Measurements from ENCODE around the gene VSIG4.

VSIG4 gene

DNA sequence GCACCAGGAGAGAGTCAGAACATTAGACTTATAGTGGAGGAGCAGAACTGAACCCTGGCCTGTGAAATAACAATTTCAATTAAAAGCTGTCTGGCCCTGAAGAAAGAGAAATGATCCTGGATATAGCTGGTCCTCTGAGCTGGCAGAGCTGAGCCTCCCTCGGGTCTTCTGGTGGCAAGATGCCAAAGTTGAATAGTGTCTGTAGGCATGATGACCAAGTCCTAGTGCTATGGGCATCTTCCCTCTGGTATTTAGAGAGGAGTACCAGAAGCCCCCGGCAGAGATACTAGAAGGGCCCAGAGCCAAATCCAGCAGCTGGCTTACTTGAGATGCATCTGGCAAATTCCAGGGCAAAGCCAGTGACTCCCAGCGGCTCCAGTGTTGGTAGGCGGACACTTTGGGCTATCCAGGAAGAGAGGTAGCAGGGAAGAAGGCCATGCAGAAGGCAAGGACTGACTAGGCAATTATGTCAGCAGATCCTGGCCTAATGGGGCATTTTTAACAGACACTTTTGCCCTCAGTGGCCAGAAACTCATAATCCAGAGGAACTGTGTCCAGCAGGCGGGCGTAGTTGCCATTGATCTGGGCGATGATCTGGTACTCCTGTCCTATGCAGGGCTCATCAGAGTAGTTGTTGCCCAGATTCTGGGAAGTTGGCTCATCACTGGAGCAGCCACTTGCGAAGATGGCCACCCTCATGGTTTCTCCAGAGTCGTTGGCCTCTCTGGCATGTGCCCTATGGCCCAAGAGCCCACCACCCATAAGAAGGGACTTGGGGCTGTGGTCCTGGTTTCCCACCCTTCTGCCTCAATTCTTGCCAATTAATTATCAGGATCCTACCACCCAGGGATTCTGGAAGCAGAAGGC is 17.9 kb downstream of the VSIG4 start:
- DNase-seq (ENCODE audit: low read depth in 1 of 2, low spot score in 1 of 2), result no peak
- in situ Hi-C loops (cut with HindIII; ENCODE audit: low pct_unique_long_range_greater_than_20kb, low sequenced_read_pairs), result no loop called here

DNA sequence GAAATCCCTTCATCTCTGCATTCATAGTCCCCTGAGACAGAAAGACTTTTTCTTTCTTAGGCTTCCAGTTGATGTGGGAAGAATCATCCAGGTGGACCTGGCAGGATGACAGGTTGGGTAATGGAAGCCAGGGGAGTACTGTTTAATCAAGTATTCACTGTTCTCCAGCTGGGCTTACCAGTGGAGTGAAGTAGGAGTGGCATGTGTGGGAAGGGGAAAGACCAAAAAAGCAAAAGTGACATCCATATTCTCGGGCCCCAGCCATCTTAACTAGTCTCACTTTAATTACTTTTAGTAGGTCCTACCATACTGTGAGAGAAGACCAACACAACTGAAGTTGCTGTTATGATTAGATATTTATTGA is 18.5 kb downstream of the VSIG4 start:
- no peak for TF ChIP-seq JUND (IDR thresholded peaks at IDR 0.05; ENCODE audit: low read depth)
- no peak for DNase-seq (ENCODE audit: low read depth in 1 of 2, low spot score in 1 of 2)
- in situ Hi-C loops (cut with HindIII; ENCODE audit: low pct_unique_long_range_greater_than_20kb, low sequenced_read_pairs), result no loop called here

More for the DNA sequence above, 17.9 kb downstream of the VSIG4 start:
- no peak for TF ChIP-seq JUND (IDR thresholded peaks at IDR 0.05; ENCODE audit: low read depth)

DNA sequence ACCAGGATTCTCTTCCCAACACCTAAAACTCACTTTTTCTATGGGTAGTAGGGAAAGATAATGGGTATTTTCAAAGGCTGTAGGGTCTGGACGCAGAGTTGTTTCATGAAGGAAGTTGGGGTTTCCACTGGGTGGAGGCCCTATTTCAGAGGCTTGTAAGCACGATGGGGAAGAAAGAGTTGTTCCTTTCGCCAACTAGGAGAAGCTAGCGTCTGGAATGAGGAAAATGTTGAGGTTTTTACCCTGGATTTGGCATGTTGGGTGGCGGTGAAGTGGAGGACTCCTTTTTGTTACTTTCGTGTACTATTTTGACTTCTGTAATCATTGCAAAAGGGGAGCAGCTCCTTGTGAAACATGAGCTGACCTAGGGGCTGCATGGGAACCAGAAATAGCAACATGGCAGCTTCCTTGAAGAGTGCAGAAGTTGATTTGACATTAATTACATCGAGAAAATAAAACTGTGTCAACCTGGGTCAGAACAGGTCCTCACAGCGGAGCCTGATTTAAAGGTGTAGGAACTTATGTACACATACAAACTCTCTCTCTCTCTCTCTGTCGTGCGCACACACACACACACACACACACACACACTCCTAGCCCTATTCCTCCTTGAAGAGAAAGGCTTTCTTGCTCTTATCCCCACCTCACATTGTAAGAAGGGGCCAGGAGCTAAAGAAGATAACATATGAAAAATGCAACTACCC is 19.1 kb downstream of the VSIG4 start:
- DNase-seq (ENCODE audit: low read depth in 1 of 2, low spot score in 1 of 2), result no peak
- TF ChIP-seq JUND (IDR thresholded peaks at IDR 0.05; ENCODE audit: low read depth), result no peak
- in situ Hi-C loops (cut with HindIII; ENCODE audit: low pct_unique_long_range_greater_than_20kb, low sequenced_read_pairs), result no loop called here

DNA sequence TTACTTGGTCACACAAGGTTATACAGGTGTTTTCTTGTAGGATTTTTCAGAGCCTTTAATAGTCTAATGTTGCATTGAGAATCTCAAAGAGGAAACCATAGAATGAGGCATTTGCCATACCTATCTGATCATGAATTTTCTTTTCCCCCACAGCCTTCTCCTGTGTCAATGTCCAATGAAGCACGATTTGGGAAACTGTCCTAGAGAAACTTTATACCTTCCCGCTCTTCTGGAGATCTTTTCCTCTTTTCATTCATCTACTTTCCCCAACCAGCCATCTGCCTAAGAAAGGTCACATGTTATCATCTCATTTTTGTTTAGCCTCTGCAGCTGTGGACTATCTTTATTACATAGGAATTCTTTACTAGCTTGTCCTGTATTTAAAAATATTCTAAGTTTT is 19.9 kb downstream of the VSIG4 start:
- no peak for TF ChIP-seq JUND (IDR thresholded peaks at IDR 0.05; ENCODE audit: low read depth)
- in situ Hi-C loops (cut with HindIII; ENCODE audit: low pct_unique_long_range_greater_than_20kb, low sequenced_read_pairs), result no loop called here

DNA sequence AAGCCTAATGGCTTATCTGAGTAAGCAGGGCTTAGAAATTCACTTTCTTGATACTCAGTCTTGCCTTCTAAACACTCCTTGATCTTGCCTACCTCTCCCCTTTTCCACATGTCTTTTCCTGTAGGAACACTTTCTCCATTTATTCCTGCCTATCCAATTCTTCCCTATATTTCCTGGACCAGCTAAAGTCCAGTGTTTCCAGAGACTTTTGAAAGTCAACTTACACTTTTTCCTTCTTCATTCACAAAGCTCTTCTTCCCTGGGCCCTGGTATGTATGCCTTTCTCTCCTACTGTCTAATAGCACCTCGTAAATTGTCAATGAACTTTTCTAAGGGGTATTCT is 20.6 kb downstream of the VSIG4 start:
- no peak for DNase-seq (ENCODE audit: low read depth in 1 of 2, low spot score in 1 of 2)
- in situ Hi-C loops (cut with HindIII; ENCODE audit: low pct_unique_long_range_greater_than_20kb, low sequenced_read_pairs), result no loop called here
- TF ChIP-seq JUND (IDR thresholded peaks at IDR 0.05; ENCODE audit: low read depth), result no peak

More for the DNA sequence above, 19.9 kb downstream of the VSIG4 start:
- DNase-seq (ENCODE audit: low read depth in 1 of 2, low spot score in 1 of 2), result no peak

DNA sequence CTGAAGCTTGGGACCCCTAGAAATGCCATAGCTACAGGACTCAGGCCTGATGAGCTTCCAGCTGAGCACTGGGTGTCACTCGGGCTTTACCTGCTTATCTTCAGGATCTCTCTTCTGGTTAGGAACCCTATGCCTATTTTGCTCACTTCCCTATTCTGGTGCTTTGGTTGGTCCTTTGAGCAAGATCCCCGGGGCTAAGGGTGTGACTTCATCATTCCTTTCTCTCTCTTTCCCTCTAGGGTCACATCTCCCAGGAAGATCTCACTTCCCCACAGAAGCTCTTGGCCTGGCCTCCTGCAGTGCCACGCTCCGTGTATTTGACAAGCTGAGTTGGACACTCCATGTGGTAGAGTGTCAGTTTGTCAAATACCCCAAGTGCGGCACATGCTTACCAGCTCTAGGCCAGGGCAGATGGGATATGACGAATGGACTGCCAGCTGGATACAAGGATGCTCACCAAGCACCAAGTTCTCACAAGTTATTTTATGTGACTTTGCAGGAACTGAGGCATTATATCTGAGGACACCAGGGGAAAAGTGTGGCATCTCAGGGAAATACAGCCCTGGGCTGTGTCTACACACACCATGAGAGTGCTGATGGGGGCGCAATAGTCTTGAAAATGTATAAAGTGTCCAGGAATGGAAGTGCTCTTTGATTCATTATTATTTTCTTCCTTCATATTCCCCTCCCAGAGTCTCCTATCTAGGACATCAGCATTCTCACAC is 21.1 kb downstream of the VSIG4 start:
- in situ Hi-C loops (cut with HindIII; ENCODE audit: low pct_unique_long_range_greater_than_20kb, low sequenced_read_pairs), result no loop called here
- TF ChIP-seq JUND (IDR thresholded peaks at IDR 0.05; ENCODE audit: low read depth), result no peak
- DNase-seq (ENCODE audit: low read depth in 1 of 2, low spot score in 1 of 2), result no peak

DNA sequence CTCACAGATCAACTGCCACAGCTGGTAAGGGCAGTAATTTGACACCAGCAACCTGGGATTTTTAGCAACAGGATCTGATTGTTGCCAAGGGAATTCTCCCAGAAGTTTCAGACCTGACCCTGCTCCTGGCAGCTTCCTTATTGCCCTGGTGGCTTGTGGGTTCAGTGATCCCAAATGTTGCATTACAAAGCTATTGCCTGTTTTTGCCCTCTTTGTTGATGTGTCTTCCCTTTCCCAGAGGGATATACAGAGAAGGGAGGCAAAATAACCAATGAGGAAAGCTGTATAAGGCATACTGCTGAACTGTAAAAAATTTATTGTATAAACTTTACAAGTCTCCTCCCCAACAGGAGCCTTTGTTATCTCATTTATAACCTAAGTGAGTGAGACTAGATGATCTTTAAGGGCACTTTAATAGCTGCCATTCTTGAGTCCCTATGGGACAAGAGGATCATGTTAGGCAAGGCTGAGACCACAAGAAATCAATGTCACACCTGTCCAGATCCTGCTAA is 22.2 kb downstream of the VSIG4 start:
- TF ChIP-seq JUND (IDR thresholded peaks at IDR 0.05; ENCODE audit: low read depth), result no peak
- in situ Hi-C loops (cut with HindIII; ENCODE audit: low pct_unique_long_range_greater_than_20kb, low sequenced_read_pairs), result no loop called here

DNA sequence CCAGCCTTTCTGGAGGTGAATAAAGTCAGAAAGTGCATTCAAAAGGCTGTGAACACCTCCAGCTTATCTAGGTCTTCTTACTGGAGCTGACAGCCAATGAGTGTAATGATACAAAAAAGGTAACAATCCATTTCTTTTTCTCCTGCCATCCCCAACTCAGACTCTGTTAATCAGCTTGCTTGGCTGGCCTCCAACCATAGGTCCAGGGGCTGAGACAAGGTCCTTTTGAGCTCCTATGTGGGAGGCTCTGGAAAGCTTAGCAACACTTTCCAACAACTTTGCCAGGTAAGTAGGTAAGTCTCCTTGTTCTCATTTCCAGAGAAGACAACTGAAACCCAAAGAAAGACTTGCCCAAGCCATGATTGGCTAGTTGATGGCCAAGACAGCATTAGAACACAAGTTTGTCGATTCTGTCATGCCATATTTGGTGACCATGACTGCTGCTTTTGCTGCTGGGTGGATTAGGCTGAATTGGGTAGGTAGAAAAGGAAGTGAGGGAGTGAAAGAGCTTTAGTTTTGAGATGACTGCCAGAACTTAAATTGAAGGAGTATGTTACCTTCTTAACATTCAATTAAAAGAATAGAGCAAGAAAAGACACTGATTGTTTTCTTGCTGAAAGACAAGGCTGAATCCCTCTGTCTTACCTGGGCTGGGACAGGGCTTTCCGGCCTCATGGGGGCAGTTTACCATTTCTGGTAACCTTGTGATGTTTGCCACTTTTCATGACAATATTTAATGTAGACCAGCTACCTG is 22.8 kb downstream of the VSIG4 start:
- in situ Hi-C loops (cut with HindIII; ENCODE audit: low pct_unique_long_range_greater_than_20kb, low sequenced_read_pairs), result no loop called here
- no peak for TF ChIP-seq JUND (IDR thresholded peaks at IDR 0.05; ENCODE audit: low read depth)
- DNase-seq (ENCODE audit: low read depth in 1 of 2, low spot score in 1 of 2), result no peak

More for the DNA sequence above, 22.2 kb downstream of the VSIG4 start:
- DNase-seq (ENCODE audit: low read depth in 1 of 2, low spot score in 1 of 2), result peak in 1 of 2 experiments; percentile 1

DNA sequence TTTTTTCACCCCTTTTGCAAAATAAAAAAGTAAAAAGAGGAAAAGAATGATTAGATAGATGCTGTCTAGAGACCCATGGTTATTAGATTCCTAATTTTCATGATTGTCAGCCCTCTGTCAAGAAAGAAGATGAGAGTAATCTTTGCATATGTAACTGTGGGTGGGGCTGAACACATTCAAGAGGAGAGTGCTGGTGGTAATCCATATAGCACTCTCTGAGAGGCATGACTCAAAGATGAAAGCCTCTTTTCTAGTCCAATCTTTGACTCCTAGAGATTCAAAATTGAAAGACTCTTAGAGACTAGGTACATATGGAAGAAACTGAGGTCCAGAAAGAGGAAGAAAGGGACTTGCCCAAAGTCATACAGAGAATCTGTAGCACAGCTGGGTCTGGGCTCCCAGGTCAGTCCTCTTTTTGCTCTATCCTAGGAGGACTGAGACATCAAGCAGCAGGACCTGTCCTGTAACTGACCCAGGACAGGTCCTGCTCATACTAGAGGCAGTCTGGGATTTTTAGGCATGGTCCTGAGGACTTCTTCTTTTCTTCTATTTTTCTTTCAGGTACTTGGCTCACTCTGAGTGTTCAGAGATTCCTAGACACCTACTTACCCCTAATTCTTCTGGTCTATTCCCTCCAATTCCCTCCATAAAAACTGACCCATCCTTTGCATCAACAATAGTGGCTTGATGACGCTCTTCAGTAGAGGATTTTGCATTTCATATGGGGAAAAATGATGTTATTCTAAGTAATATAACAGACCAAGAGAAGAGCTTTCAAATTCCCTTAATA is 23.8 kb downstream of the VSIG4 start:
- in situ Hi-C loops (cut with HindIII; ENCODE audit: low pct_unique_long_range_greater_than_20kb, low sequenced_read_pairs), result no loop called here
- no peak for TF ChIP-seq JUND (IDR thresholded peaks at IDR 0.05; ENCODE audit: low read depth)
- no peak for DNase-seq (ENCODE audit: low read depth in 1 of 2, low spot score in 1 of 2)

DNA sequence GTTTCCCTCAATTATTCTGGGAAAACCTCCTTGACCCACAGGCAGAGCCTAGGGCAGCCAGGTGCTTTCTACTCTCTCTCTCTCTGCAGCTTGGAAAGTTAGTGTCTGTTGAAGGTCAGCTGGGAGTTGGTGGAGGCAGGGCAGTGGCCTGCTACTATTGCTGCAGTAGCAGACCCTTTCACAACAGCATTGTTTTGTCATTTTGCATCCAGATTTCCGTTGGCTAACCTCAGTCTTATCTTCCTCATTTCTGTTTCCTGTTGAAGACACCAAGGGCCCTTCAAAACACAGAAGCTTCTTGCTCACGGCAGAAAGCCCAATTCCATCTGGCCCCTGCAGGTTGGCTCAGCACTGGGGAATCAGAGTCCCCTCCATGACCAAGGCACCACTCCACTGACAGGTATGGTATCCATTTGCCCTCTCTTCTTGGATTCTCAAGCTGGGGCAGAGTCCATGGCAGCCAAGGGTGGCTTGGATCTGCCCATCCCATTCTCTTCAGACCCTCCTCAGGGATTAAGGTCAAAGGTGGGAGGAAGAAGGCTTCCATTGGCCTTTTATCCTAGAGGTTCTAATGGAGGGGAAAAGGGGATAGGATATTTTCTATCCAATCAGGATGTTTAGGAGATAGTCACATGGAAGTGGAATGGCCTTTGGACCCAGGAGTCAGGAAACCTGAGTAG is 24.6 kb downstream of the VSIG4 start:
- no peak for DNase-seq (ENCODE audit: low read depth in 1 of 2, low spot score in 1 of 2)
- no peak for TF ChIP-seq JUND (IDR thresholded peaks at IDR 0.05; ENCODE audit: low read depth)
- in situ Hi-C loops (cut with HindIII; ENCODE audit: low pct_unique_long_range_greater_than_20kb, low sequenced_read_pairs), result no loop called here

DNA sequence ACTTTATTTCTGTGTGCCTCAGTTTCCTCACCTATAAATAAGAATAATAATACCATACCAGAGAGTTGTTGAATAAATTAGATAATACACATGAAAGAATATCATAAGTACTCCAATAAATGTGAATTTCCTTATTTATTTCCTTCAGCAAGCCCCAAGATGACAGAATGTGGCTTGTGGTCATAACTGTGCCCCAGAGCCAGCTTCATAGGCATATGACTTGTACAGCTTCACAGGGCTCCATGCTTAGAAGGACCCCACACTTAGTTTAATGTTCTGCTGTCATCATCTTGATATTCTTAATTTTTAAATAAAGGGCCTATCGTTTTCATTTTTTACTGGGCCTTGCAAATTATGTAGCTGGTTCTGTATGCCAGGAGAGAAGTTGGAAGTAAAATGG is 25.3 kb downstream of the VSIG4 start:
- TF ChIP-seq JUND (IDR thresholded peaks at IDR 0.05; ENCODE audit: low read depth), result no peak
- no peak for DNase-seq (ENCODE audit: low read depth in 1 of 2, low spot score in 1 of 2)
- in situ Hi-C loops (cut with HindIII; ENCODE audit: low pct_unique_long_range_greater_than_20kb, low sequenced_read_pairs), result no loop called here
